HEK293T (cell line): ENCODE measurements around the gene TADA2B.

Experiments used
- CTCF ChIA-PET: fragments of 350-600 bp; formaldehyde crosslinking; extraction: SDS; loops from one replicate; lab custom pipeline; 2021; ENCODE audit warnings: antibody characterized with exemption, inconsistent platforms; lab: Yijun Ruan, JAX
- POLR2A ChIA-PET: fragments of 350-600 bp; formaldehyde crosslinking; extraction: SDS; loops from one replicate; lab custom pipeline; 2020; ENCODE audit warnings: antibody characterized with exemption, inconsistent platforms; lab: Yijun Ruan, JAX
- DNase-seq: peaks from one replicate; pipeline ENCODE4 v3.0.0; 2012; ENCODE audit warnings: mixed read lengths; ENCODE audit errors: extremely low spot score
- ARNT ChIP-seq: fragments of 450-650 bp; IDR thresholded peaks from 2 replicates; pipeline ENCODE4 v1.6.1; 2017; ENCODE audit warnings: mild to moderate bottlenecking
- BHLHE40 ChIP-seq: fragments of 450-650 bp; IDR thresholded peaks from 2 replicates; pipeline ENCODE4 v1.6.1; 2016; ENCODE audit warnings: mild to moderate bottlenecking, moderate library complexity, borderline replicate concordance
- CTBP1 ChIP-seq: fragments of 450-650 bp; IDR thresholded peaks from 2 replicates; pipeline ENCODE4 v1.6.1; 2016; ENCODE audit warnings: borderline replicate concordance
- ELF4 ChIP-seq: fragments of 450-650 bp; IDR thresholded peaks from 2 replicates; pipeline ENCODE4 v1.6.1; 2017; ENCODE audit warnings: antibody characterized with exemption
- FOXA1 ChIP-seq: fragments of 450-650 bp; IDR thresholded peaks from 2 replicates; pipeline ENCODE4 v1.6.1; 2016; ENCODE audit warnings: mild to moderate bottlenecking
- FOXK2 ChIP-seq: fragments of 450-650 bp; IDR thresholded peaks from 2 replicates; pipeline ENCODE4 v1.6.1; 2016; ENCODE audit warnings: mild to moderate bottlenecking
- FOXM1 ChIP-seq: fragments of 450-650 bp; IDR thresholded peaks from 2 replicates; pipeline ENCODE4 v1.6.1; 2017; ENCODE audit warnings: mild to moderate bottlenecking, borderline replicate concordance
- HDGF ChIP-seq: fragments of 450-650 bp; IDR thresholded peaks from 2 replicates; pipeline ENCODE4 v1.6.1; 2017; ENCODE audit warnings: antibody characterized with exemption, borderline replicate concordance
- L3MBTL2 ChIP-seq: fragments of 450-650 bp; conservative IDR thresholded peaks from 2 replicates; pipeline ENCODE4 v1.6.1; 2016; ENCODE audit warnings: mild to moderate bottlenecking
- LEF1 ChIP-seq: fragments of 450-650 bp; IDR thresholded peaks from 2 replicates; pipeline ENCODE4 v1.6.1; 2017; ENCODE audit warnings: mild to moderate bottlenecking, borderline replicate concordance
- NFRKB ChIP-seq: fragments of 450-650 bp; IDR thresholded peaks from 2 replicates; pipeline ENCODE4 v1.6.1; 2016; ENCODE audit warnings: mild to moderate bottlenecking, moderate library complexity
- SP1 ChIP-seq: fragments of 450-650 bp; IDR thresholded peaks from 2 replicates; pipeline ENCODE4 v1.6.1; 2017
- SUZ12 ChIP-seq: fragments of 450-650 bp; IDR thresholded peaks from 2 replicates; pipeline ENCODE4 v1.6.1; 2016; ENCODE audit warnings: mild to moderate bottlenecking
- TARDBP ChIP-seq: fragments of 450-650 bp; IDR thresholded peaks from 2 replicates; pipeline ENCODE4 v1.6.1; 2016
- ZNF384 ChIP-seq: fragments of 450-650 bp; IDR thresholded peaks from 2 replicates; pipeline ENCODE4 v1.6.1; 2016
- TF ChIP-seq, protein P1 (sequence below): fragments of 450-650 bp; IDR thresholded peaks from 2 replicates; pipeline ENCODE4 v1.6.1; 2016

Gene TADA2B

DNA sequence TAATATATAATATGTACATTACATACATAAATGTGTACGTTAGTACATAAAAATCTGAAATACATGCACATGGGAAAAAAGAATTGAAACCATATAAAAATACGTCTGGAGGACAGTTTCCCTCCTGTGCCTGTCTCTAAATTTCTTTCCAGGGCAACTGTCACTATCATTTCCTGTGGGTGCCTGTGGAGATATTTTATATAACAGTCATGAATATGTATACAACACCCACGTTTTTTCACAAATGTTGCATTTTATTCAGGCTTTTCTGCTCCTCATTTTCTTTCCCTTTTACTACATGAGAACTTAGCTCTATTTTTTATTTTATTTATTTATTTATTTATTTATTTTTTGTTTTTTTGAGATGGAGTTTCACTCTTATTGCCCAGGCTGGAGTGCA lies 48.9 kb downstream of the TADA2B start:
- ChIA-PET CTCF (interaction anchor here (1.0 kb wide), 1 partner anchor 9 kb away, joined by 5 read pairs; no protein-coding TSS in a partner anchor), POLR2A (no interaction called here)
- DNase-seq, result no peak
- TF ChIP-seq L3MBTL2 (no peak), SUZ12 (no peak), TARDBP (no peak), ELF4 (no peak), ZNF384 (no peak), FOXK2 (no peak), SP1 (no peak), FOXM1 (no peak), ARNT (no peak), CTBP1 (no peak), NFRKB (no peak)
- TF ChIP-seq, protein P1, sequence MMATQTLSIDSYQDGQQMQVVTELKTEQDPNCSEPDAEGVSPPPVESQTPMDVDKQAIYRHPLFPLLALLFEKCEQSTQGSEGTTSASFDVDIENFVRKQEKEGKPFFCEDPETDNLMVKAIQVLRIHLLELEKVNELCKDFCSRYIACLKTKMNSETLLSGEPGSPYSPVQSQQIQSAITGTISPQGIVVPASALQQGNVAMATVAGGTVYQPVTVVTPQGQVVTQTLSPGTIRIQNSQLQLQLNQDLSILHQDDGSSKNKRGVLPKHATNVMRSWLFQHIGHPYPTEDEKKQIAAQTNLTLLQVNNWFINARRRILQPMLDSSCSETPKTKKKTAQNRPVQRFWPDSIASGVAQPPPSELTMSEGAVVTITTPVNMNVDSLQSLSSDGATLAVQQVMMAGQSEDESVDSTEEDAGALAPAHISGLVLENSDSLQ, result no peak

DNA sequence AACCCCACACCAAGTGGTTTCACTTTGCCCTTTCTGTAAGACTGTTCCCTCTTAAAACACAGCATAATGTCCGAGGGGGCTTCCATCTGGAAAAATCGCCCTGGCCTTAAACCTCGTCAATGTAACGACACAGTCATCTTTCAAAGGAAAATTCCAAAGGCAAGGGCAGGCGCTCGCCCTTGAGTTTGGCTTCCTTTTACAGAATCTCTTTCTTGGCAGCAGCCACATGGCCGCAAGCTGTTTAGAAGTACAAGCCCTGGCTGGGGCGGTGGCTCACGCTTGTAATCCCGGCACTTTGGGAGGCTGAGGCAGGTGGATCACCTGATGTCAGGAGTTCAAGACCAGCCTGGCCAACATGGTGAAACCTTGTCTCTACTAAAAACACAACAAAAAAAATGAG lies 51.7 kb downstream of the TADA2B start:
- CTCF ChIA-PET, result no interaction called here
- no peak for DNase-seq

DNA sequence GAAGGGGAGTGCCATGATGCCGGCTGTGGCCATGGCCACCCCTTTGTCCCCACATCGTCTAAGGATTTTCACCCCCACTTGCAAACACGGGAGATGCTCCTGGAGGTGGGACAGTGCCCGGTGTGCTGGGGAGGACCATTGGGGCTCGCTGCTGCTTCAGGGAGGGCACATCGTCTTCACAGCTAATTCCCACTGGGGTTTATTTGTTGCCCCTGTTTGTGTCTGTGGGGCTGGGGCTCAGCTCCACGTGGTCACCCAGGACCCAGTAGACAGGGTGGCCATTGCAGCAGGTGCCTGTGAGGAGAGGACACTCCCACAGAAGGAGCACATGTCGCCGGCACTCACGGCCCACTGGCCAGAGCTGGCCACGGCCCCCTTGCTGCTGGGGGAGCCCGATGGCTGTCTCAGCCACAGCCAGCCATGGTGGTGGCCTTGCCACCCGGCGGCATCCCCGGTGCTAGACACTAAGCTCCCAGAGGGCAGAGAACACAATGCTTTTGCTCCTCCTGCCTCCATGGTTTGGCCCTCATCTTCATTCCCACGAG lies 52.5 kb downstream of the TADA2B start:
- no peak for DNase-seq

More for the DNA sequence above, 51.7 kb downstream of the TADA2B start:
- POLR2A ChIA-PET, result no interaction called here
- TF ChIP-seq FOXM1 (no peak), SP1 (no peak), ELF4 (no peak), FOXK2 (no peak), SUZ12 (no peak), CTBP1 (no peak), HDGF (no peak), TARDBP (no peak), L3MBTL2 (no peak), NFRKB (no peak), LEF1 (no peak), FOXA1 (no peak), ZNF384 (no peak), BHLHE40 (no peak), ARNT (no peak)
- TF ChIP-seq, protein P1, result no peak

DNA sequence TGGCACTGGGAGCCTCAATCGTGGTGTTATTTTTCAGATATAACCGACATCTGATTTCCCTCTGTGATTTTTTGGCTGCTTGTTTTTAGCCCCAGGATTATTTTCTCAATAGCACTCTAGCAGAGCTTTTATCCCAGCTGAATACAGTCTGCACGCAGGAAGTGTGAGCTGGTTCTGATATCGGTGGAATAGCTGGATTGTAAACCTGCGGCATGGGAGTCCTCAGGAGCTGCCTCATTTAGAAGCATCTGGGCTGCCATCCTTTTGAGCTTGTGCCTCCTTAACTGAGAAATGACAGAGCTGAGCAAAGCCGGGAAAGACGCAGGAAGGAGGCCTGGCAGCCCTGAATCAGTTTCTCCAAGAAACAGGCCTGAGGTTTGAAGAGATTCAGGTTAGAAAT lies 53.1 kb downstream of the TADA2B start:
- no peak for TF ChIP-seq FOXM1
- TF ChIP-seq, protein P1, result no peak
- no peak for TF ChIP-seq L3MBTL2
- no peak for TF ChIP-seq FOXK2
- no peak for TF ChIP-seq TARDBP
- TF ChIP-seq LEF1, result no peak
- TF ChIP-seq HDGF, result no peak
- TF ChIP-seq ELF4, result no peak
- TF ChIP-seq BHLHE40, result no peak
- TF ChIP-seq ZNF384, result no peak
- TF ChIP-seq CTBP1, result no peak
- no peak for TF ChIP-seq ARNT
- TF ChIP-seq SUZ12, result no peak
- TF ChIP-seq FOXA1, result no peak
- no peak for TF ChIP-seq SP1
- CTCF ChIA-PET, result no interaction called here

More for the DNA sequence above, 52.5 kb downstream of the TADA2B start:
- TF ChIP-seq NFRKB (no peak), HDGF (no peak), L3MBTL2 (no peak), ZNF384 (no peak), TARDBP (no peak)
- TF ChIP-seq, protein P1, result no peak
- ChIA-PET POLR2A (no interaction called here), CTCF (no interaction called here)

DNA sequence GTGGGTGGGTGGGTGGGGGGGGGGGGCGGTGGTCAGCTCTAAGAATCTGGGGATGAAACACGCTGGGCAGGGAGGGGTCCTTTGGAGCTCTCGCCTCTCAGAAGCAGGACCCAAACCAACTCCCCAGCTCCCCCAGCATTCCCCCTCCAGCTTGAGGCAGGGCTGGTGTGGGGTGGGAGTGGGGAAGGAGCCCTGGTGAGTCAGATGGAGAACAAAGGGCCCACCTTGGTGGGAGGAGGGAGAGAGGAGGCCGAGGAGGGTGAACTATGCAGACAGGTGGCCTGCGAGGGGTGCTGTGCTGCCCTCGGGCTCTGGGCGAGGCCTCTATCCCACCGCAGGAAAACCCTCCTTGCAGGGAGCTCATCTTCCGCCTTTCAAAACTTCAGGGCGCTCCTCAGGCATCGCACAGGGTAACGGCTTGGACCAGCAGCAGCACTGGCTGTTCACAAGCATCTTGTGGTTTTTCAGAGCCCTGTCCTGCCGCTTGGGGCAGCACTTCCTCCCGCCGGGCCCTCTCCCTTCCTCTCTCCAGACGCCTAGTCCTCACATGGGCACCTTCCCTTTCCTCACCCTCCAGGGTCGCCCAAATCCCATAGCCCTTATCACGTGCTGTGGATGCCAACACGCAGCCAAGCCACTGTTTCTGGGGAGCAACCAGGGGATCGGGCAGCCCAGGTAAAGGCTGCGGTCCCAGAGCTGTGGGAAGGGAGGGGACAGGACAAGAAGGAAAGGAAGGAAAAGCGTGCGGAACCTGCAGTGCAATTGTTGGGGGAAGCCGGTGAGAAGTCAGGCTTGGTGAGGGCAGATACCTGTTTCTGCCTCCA lies 58.7 kb downstream of the TADA2B start:
- DNase-seq, result peak; percentile 85
- TF ChIP-seq L3MBTL2 (peak; percentile 74), SP1 (no peak)
- POLR2A ChIA-PET, result interaction anchor here (0.8 to 2.1 kb wide), 4 partner anchors 11 to 34 kb away, joined by 3 to 9 read pairs (median 4); partner anchors contain the start of gene GRPEL1
- CTCF ChIA-PET, result interaction anchor here (0.5 to 2.2 kb wide), 15 partner anchors 9 to 217 kb away, joined by 3 to 12 read pairs (median 4); no protein-coding TSS in a partner anchor

More for the DNA sequence above, 53.1 kb downstream of the TADA2B start:
- POLR2A ChIA-PET, result no interaction called here
- DNase-seq, result no peak
